Medulla oblongata (tissue), 1 donor: ENCODE measurements around the gene QSER1.
A peak's percentile ranks its signal among the peaks of the same experiment; 100 is the strongest.

Experiments
- DNase-seq: peaks from one replicate; pipeline ENCODE4 v3.0.0-alpha.2; 2015; ENCODE audit errors: extremely low spot score

The QSER1 gene

DNA sequence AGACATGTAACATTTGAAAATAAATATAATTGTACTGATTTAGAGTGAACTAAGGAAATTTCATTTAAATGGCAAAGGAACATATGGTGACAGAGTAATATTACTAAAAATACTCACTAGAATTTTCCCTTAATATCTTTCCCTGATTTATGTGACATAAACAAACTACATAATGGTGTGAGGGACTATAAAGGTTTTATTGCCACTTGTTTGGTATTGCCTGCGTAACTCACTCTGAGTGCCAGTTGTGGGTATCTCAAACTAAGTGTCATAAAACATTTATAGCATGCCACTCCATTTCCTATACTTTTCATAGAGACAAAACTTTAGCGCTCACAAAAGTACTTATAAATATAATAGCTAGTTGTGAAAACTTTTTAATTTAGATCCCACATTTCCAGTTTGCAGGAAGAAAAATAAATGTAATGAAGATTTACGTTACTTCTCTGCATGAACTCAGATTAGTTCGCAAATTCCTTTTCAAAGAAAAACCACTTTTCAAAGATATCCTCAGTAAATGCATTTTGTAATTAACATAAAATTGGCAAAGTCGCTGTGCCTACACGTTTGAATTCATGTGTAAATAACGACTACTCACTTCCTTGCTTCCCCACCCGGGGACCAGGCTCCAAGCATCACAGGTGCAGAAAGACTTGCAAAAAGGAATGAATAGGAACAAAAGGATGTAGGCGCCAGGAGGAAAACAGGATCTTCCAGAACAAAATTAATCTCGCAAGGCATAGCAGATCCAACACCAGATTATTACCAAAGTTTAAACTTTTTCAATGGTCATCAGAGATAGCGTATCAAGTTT is 1.6 kb upstream of the QSER1 start:
- DNase-seq, result no peak

DNA sequence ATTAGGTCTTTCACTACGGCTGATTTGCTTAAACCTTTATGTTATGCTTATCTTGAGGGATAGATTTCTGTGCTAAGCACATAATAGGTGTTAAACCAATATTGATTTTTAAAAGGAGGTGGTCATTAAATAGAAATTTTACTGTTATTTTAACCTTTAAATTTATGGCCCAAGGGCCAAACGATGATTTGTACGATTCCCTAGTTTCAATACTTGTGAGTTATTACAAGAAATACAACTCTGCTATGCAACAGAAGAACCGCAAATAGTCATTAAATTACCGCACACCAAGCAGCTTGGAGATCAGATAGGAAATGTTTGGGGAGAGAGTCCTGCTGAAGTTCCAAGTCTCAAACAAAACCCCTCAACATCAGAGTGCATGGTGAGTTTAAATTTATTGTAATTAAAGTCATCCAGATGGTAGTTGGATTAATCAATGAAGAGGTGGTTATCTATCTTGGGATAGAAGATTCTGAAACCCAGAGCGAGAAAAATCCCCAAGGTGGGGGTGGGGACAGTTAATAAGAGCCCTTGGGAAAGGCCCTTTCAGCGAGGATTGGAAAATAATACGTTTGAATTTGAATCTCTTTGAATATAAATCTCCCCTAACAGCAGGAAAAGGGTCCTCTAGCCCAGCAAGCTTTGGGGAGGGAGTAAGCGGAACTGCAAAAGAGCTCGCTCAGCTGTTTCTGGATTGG is 805 bp upstream of the QSER1 start:
- DNase-seq, result no peak

DNA sequence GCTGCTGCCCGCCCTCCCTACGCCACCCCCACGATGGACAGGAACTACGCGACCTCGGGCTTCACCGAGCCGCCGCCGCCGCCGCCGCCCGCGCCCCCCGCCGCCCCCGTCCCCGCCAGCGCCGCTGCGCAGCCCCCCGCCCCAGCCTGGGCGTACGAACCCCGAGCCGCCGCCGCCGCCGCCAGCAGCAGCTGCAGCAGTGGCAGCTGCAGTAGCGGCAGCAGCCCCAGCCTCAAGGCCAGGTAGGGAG is 407 bp downstream of the QSER1 start:
- no peak for DNase-seq

DNA sequence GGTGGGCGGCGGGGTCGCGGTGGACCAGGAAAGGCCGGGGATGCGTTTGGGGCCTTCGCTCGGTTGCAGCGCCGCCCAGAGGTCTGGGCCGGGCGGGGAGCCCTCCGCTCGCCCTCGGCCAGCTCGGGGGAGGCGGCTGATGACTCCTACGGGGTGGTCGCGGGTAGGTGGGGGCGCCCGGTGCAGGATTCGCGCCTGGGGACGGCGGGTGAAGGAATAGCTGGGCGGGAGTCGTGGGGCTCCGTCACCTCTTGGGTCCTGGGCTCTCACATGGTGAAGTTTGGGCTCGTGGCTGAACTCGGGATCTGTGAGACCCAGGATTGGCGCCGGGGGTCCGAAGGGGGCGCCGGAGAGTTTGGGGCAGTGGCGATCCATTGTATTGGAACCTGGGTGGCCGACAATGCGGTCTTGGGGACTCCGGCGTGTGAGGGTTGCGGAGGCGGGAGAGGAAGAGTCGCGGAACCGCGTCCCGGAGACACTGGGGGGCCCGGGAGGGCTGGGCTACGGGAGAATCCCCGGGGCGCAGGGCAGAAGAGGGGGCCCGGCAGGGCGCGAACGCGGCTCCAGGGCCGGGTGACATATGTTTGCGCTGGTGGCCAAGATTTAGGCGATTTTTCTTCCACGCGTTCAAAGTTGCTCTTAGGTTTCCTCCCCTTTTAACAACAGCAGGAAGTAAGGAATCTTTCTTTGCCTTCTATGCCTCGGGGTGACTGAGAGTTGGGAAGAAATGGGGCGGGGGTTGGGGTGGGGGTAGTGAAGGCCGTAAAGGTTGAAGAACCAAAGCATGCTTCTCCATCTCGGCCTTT is 935 bp downstream of the QSER1 start:
- peak; percentile 67 for DNase-seq

DNA sequence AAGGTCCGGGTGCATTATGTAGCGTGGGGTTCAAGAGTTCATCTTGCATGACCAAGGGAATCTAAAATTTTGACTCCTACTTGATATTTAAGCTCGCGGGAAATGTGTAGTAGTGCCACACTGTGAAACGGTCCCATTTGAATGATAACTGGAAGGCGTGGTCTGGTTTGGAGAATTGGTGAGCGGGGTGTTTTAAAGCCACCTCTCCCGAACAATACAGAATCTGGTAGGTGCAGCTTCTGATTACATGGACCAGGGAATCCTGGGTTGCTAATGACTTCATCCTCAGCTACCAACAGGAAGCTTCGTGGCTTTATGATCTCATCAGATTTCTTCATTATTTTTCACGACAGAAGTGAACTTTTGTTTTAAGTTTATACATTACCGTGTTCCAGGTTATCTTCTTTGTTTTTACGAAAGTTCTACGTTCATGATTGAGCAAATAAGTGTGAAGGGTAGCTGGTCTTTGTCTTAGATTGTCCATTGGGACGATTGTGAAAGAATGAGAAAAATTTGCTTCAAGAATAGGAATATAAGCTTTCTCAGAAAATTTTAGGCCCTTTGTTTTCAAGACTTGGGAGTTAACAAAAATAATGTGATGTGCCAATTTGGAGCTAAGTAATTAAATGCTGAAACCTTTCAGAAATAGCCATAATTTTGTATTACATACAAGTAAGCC is 1.7 kb downstream of the QSER1 start:
- DNase-seq, result peak; percentile 43

DNA sequence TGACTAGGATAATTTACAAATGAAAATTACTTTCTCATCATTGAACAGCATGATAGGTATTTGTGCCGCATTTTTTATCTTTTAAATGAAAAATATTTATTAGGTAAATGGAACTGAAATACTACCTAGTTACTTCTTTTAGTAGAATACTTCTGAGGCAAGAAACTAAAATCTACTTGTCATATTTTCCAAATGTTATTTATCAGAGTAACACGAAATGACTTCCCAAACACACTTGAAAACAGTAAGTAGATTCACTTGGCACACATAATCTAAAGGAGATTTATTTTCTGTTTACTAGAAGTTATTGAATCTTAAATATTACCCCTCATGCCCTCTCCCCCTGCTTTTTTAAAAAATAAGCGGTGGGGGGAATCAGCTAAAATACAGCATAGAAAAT is 2.3 kb downstream of the QSER1 start:
- no peak for DNase-seq

DNA sequence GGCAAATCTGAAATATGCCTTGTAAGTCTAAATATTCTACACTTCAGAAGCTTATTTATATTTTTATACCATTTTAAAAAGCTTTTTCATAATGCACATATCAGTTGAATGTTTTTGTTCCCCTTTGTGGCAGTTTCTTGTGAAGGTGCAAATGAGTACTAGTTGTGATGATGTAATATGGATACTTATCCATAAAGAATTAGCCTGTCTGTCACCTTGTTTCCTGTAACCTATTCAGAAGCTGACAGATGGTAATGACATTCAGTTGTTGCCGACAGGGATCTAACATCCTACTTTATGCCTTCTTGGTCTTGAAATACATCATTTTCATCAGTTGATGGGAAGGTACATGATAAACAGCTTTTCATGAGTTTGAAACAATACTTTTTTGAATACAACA is 2.9 kb downstream of the QSER1 start:
- no peak for DNase-seq

DNA sequence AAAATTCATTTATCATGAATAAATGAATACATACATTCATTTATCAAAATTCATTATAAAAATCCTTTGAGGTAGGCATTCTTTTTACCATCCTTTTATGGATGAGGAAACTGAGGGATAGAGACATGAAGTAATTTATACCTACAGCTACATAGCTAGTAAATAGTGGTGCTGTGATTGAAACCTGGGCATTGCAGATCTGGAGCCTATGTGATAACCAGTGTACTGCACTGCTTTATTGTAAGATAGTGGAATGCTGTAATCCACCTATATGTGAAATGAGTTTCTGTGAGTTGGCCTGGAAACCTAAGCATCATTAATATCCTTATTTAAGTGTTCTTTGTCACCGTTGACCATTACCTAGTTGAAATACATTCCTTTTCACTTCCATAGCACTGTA is 4.5 kb downstream of the QSER1 start:
- DNase-seq, result no peak

DNA sequence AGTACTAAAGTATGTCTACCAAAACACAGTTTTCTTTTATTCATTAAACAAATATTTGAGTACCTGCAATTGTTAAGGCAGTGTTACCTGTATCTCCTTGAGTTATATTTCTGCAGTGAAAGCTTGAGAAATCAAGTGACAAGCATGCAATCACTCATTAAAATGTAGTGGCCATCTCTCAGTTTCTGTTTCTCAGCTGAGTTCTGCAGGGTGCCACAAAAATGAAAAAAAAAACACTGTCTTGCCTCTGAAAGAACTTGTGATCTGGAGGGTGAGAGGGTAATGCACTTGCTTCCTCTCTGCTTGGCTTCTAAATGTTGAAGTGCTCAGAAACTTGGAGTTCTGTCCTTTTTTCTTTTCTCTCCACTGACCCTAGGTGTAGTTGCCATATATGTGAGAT is 6.8 kb downstream of the QSER1 start:
- peak; percentile 35 for DNase-seq

DNA sequence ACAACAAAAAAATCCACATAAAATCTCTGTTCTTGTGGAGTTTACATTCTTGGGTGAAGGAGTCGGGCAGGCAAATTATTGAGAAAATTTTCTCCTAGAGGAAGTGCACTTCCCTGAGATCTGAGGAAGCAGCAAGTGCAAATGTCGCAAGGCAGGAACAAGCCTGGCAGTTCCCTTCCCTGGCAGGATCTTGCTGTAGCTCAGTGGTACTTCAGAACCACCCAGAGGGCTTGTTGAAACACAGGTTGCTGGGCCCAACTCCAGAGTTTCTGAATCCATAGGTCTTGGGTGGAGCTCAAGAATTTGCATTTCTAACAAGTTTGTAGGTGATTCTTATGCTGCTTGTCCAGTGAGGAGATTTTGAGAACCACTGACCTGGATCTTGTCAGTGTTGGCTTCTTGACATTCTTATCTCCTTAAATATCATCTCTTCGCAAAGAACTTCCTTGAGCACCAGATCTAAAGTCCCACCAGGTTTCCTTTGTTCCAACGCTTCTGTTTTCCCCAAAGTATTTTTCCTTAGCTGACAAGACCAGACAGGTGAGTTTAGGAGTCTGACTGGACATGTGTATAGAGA is 9.6 kb downstream of the QSER1 start:
- DNase-seq, result no peak

DNA sequence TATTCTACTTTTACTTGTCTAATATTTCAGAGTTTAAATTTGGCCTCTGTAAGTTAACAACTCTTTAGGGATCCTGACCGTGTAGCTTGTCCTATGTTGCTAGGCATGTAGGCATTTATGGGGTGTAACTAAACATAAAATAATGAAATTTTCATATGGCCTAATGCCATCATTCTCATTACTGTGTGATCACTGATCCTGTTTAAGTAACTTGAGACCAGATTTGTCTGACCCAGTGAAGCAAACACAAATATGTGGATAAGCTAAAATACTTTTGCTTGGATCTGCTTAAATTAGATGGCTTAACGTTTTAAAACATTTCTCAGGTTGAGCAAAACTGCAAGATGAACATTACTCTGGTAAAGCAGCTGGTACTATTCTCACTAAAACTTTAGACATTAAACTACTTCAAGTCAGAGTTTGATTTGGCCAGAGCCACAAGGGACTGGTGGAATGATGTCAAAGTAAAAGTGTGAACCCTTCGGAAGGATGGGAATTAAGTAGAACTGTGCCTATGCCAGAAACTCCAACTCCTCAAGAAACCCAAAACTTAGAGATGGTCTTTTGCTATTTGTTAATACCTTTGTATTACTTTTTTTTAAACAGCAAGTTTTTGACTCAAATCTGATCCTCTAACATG is 12.5 kb downstream of the QSER1 start:
- no peak for DNase-seq

DNA sequence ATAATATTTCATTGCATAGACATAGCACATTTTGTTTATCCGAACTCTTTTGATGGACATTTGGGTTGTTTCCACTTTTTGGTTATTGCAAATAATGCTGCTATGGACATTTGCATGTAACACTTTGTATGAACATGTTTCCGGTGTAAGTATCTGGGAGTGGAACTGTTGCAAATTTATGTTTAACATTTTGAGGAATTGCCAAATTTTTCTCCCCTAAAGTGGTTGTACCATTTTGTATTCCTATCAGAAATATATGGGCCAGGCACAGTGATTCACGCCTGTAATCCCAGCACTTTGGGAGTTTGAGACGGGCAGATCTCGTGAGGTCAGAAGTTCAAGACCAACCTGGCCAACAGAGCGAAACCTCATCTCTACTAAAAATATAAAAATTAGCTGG is 16.0 kb downstream of the QSER1 start:
- no peak for DNase-seq

DNA sequence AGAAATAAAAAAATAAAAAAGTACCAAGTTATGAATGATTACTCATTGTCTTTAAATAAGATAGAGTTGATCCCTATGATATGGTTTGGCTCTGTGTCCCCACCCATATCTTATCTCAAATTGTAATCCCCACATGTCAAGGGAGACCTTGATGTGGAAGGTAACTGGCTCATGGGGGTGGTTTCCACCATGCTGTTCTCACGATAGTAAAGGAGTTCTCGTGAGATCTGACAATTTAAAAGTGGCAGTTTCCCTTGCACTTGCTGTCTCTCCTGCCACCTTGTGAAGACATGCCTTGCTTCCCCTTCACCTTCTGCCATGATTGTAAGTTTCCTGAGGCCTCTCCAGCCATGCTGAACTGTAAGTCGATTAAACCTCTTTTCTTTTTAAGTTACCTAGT is 18.8 kb downstream of the QSER1 start:
- no peak for DNase-seq

DNA sequence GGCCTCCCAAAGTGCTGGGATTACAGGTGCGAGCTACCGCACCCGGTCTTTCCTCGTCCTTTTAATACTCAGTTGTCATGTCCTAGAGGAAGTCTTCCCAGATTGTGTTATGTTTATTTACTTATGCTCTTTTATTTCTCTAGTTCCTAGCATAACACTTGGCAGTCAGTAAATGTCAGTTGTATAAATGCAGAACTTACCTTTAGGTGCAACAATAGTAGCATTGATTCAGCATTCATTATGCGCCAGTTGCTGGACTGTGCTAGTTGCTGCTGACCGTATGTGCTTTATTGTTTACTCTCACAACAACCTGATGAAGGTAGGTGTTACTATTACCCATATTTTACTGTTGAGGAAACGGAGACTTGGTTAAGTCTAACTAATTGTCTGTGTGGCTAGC is 20.8 kb downstream of the QSER1 start:
- DNase-seq, result no peak

DNA sequence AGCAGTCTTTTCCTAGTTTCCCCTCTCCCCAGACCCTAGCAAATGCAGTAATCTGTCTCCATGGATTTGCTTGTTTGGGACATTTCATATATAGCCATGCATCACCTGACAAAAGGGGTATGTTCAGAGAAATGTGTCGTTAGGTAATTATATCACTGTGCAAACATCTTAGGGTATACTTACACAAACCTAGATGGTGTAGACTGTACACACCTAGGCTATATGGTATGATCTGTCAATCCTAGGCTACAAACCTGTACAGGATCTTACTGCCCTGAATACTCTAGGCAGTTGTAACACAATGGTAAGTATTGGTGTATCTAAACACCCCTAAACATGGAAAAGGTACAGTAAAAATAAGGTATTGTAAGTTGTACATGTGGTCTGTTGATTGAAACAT is 23.8 kb downstream of the QSER1 start:
- DNase-seq, result no peak

DNA sequence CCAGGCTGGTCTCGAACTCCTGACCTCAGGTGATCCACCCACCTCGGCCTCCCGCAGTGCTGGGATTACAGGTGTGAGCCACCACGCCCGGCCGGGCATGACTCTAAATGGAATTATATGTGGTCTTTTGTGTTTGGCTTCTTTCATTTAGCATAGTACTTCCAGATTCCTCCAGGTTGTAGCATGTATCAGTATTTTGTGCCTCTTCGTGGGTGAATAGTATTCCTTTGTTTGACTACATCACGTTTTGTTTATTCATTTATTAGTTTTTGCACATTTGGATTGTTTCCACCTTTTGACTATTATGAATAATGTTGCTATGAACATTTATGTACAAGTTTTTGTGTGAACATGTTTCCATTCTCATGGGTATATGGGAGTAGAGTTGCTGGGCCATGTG is 24.4 kb downstream of the QSER1 start:
- DNase-seq, result no peak

DNA sequence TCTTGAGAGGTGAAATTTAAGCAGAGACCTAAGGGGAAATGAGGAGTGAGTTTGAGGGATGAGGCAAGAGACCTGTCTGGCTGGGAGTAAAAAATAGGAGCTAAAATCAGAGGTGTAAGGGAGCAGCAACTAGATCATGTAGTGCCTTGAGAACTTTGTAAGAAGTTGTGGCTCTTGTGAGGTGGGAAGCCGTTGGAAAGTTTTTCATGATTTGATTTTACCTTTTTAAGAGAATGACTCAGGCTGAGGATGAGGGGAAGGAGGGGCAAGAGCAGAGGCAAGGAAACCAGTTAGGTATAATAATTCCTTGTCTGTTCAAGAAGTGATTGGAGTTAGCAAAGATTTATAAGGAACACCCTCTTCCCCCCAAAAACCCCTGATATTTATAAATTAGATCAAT is 25.8 kb downstream of the QSER1 start:
- no peak for DNase-seq

DNA sequence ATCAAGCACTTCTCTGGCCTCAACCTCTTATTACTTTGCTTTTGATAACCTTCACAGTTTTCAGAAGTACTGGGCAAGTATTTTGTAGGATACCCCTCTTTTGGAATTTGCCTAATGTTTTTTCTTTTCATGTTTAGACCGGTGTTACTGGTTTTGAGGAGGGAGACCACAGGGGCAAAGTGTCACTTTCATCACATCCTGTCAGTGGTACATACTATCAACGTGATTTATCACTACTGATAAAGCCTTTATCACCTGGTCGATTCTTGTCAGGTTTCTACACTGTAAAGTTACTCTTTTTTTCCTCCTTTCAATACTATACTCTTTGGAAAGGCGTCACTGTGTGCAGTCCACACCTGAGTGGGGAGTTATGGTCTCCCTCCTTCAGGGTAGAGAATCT is 26.7 kb downstream of the QSER1 start:
- no peak for DNase-seq

DNA sequence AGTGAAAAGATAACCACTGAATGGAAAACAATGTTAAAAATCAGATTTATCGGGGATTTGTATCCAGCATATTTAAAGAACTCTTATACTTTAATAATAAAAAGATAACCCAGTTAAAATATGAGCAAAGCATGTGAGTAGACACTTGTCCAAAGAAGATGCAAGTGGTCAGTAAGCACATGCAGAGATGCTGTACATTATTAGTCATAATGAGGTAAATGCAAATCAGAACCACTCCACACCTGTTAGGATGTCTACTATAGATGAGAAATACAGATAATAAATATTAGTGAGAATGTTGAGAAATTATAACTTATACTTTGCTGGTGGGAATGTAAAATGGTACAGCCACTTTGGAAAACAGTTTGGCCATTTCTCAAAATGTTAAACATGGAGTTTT is 28.0 kb downstream of the QSER1 start:
- no peak for DNase-seq

DNA sequence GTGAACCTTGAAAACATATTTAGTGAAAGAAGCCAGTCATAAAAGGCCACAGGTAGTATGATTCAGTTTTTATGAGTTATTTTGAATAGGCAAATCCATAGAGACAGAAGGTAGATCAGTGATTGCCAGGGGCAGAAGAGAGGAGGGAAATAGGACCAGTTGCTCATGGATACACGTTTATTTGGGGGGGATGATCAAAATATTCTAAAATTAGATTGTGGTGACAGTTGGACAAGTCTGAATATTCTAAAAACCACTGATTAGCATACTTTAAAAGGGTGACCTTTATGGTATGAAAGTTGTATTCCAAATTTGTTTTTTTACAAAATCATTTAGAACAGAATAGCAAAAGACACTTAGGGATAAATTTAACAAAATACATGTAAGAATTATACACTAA is 28.6 kb downstream of the QSER1 start:
- no peak for DNase-seq

DNA sequence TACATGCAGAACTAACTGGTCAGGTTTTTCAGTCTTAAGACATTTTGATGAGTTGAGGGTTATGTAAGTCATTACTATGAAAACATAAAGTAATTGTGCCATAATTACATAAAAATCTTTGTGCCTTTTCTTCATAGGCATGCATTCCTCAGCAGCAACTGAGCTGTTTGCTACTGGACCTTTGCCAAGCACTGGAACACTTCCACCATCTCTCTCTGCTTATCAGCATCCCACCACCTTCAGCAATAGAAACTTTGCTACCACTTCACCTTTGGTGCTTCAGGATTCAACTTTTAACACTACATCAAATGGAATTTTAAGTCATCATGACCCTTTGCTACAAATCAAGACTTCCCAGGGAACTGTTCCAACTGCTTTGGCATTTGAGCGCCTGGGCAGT is 39.0 kb downstream of the QSER1 start:
- DNase-seq, result no peak

DNA sequence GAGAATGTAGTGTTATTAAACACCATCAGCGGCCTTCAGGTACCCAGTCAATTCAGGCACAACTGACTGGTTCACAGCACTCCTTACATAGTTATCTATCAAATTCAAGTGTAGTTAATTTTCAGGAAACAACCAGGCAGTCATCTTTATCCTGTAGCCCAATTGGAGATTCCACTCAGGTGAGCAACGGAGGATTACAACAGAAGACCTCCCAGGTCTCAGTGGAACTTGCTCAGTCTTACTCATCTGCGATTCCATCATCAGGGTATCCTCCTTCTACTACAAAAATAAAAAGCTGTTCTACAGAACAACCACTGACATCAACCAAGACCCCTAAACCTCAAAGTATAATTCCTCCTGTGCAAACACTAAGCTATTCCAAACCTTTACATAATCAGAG is 39.6 kb downstream of the QSER1 start:
- no peak for DNase-seq
